ENCODE measurements around the gene CADM1. TPM values are rescaled to one million over a fixed set of nuclear protein-coding genes. Genes with fewer than 3 reads are reported as not detected.

Gene CADM1
- total RNA-seq, 2 donors from 2014 or later: 2.5 to 5.5 TPM

GRCh38 chr11:115306689-115307088 is 197.5 kb downstream of the CADM1 start:
- no peak for DNase-seq (ENCODE audit: low spot score)
- intact Hi-C loops (cut with DNase I): no loop called here

GRCh38 chr11:115304774-115305472 is 199.3 kb downstream of the CADM1 start:
- DNase-seq (ENCODE audit: low spot score): no peak
- intact Hi-C loops (cut with DNase I): no loop called here

- intact Hi-C loops (cut with DNase I): no loop called here
- no peak for DNase-seq (ENCODE audit: low spot score)
These were observed 200.2 kb downstream of the CADM1 start for GRCh38 chr11:115303929-115304531.

DNA sequence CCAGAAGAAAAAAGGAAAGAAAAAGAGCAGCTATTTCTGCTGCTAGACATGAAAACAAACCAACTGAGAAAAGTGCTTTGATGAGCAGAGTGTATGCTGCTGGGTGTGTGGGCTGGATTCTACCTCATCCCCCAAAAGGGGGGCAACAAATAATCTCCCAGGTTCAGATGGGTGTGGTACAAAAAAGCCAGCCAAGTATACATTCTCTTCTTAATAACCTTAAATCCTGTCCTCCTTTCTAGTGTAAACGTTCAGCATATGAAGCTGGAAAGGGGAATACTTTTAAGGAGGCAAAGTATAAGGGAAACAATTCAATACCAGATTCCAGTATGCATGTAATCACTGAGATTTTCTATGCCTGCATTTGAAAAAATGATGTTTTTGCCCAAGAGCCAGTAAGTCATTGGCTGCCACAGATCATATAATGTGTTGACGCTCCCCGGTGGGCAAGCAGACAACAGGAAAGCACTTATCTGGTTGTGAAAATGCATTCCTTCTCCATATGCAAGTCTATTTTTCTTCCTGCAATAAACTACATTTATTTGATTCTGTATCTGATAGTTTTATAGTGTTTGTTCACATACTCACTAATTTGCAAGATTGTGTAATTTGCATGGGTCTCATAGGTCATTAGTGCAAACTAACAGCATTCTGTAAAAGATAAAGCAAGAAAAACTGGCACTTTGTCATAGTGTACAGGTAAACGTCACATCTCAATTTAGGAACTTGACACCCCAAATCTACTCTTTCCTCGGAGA is 201.1 kb downstream of the CADM1 start:
- intact Hi-C loops (cut with DNase I): no loop called here
- DNase-seq (ENCODE audit: low spot score): no peak

DNA sequence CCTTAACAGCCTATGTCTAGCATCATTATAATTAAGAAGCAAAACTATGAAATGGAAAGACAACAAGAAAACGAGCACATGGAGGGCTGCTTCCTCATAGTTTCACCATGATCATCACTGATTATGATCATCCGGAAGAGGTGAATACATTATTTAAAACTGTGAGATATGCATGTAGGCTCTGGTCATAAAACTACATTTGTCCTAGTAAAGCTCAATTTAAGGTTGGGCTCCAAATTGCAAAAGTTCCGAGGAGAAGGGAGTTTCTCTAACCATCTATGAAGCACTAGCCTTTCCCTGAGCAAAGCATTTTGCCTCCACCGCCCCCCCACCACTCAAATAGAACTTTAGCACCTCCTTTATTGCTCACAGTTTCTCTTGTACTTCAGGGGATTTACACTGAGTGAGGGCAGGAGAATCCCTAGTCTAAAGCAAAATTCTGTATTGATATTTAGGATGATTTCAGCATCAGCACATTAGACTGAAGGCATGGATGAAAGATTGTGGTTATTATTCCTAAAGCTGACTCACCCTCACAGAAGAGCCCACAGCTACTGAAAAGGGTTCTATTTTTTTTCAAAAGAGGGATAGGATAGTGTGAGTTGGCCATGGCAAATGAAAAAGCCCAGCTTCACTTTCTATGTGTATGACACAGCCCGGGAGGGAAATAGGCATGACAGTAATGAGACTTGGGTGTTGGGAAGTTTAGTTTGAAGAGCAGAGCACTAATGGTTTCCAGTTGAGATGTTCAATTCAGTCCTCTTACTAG is 203.4 kb downstream of the CADM1 start:
- no peak for DNase-seq (ENCODE audit: low spot score)
- intact Hi-C loops (cut with DNase I): no loop called here

- DNase-seq (ENCODE audit: low spot score): no peak
- intact Hi-C loops (cut with DNase I): no loop called here
These were observed 205.8 kb downstream of the CADM1 start for GRCh38 chr11:115298300-115299012.

DNA sequence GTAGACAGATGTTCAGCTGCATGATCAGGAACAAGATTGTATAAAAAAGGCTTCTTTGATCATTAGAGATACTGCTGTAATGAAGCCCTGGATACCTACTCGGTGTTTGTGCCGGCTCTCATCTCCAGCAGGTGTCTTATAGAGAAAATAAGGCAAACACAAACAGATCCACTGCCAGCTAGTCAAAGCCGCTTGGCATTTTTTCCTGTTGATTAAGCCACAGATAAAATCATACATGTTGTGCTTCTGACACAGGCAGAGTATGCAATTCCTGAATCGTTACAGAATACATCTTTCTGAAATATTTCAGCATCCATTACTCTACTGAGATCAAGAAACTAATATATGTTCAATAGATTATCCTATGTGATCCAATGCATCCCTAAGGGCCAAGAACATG is 206.9 kb downstream of the CADM1 start:
- DNase-seq (ENCODE audit: low spot score): no peak
- intact Hi-C loops (cut with DNase I): no loop called here

GRCh38 chr11:115291325-115291724 is 212.9 kb downstream of the CADM1 start:
- DNase-seq (ENCODE audit: low spot score): no peak
- intact Hi-C loops (cut with DNase I): no loop called here

DNA sequence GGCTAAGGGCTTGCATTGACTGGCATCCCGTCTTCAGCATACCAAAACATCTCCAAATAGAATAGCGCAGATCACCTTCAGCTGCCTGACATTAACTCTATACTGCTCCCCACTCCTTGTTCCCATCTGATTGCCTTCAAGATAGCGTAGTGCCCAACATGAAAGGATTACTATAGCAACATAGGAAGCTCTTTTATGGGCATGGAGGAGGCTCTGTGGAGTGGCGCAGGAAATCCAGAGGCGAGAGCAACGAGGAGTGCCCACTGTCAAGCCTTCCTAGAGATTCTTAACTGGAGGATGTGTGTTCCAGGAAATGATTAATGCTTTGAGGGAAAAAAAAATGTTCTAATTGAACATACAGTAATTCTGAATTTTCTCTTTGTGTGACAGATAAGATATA is 213.3 kb downstream of the CADM1 start:
- intact Hi-C loops (cut with DNase I): no loop called here

DNA sequence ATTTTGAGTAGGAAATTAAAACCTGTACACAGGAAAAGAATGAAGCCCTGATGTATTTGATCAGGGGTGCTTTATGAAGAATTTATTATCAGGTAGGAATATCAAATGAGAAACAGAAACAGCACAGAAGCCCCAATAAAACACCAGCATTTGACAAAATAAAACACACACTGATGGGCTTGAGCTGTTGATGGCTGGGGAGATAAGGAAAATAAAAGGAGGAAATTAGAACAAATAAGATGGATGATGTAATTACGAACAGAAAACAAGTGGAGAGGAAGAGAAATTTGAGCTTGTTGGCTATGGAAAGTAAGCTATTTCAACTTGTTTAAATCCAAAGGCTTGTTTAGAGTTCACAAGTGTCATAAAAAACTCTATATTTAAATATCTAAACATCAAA is 213.7 kb downstream of the CADM1 start:
- no peak for DNase-seq (ENCODE audit: low spot score)
- intact Hi-C loops (cut with DNase I): no loop called here

More for the DNA sequence above, 213.3 kb downstream of the CADM1 start:
- DNase-seq (ENCODE audit: low spot score): no peak

DNA sequence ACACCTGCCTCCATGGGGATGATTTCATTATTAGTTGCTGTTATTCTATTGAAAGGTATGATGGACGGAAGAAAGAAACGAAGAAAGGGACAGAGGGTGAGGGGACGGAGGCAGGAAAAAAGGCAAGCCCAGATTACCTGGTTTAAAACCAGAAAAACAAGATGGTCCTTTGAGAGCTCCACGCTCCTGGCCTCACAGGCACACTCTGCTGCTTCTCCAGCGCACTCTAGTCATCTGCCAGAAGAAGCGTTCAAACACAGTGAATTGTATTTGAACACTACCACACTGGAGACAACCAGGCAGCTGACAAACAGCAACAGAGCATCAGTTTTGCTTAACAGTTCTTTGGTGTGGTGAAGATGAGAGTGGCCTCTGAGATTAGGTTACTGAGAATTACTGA is 216.9 kb downstream of the CADM1 start:
- no peak for DNase-seq (ENCODE audit: low spot score)
- intact Hi-C loops (cut with DNase I): no loop called here

- intact Hi-C loops (cut with DNase I): no loop called here
- DNase-seq (ENCODE audit: low spot score): no peak
These were observed 217.6 kb downstream of the CADM1 start for GRCh38 chr11:115286614-115287013.

DNA sequence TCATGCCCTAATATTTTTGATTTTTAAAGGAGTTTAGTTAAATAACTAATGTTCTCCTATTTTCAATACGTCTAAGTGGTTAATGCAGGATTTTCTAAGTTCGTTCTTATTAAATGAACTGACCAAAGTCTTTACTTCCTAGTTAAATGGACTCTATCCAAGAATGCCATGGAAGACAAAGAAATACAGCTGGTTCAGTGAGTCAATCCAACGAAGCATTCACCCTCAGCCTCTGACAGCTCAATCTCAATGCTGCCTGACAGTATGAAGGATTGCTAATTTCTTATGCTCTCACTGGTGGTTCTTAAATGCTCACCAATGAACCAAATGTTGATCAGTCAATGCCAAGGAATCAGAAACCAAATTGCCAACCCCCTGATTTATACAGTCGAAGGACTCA is 219.4 kb downstream of the CADM1 start:
- intact Hi-C loops (cut with DNase I): no loop called here
- no peak for DNase-seq (ENCODE audit: low spot score)

DNA sequence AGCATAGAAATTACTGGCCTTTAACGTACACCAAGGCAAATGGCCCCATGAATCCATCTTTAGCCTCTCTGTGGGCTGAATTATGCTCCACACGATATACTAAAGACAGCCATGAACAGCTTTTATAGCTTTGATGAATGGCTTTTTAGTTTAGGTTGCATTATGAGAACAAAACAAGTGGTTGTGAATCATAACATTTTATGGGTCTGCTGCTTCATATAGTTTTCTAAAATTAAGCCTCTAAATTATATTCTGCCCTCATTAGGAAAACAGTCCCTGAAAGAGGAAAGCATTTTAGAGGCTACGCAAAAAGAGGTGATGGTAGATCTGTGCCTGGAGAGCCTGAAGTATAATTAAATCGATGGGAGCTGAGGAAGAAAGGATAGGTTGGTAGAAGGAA is 221.3 kb downstream of the CADM1 start:
- intact Hi-C loops (cut with DNase I): no loop called here
- no peak for DNase-seq (ENCODE audit: low spot score)

GRCh38 chr11:115280775-115281174 is 223.4 kb downstream of the CADM1 start:
- intact Hi-C loops (cut with DNase I): no loop called here
- no peak for DNase-seq (ENCODE audit: low spot score)

- intact Hi-C loops (cut with DNase I): no loop called here
- no peak for DNase-seq (ENCODE audit: low spot score)
These were observed 224.1 kb downstream of the CADM1 start for GRCh38 chr11:115279813-115280761.

DNA sequence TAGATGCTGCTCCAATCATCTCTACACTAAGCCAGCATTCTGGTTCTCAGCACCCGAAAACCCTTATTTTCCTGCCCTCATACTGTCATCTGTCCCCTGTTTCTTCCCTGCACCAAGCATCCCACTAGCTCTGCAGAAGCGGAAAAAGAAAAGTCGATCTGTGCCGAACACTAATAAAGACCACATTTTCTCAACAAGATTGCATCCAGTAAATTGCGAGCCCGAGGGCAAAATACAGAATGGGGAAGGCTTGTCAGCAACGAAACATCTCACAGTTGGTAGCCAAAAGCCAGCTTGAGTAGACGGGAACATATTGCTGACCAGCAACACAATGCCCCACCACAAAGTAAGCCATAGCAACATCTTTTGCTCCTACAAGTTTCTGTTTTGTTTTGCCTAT is 227.4 kb downstream of the CADM1 start:
- intact Hi-C loops (cut with DNase I): no loop called here
- no peak for DNase-seq (ENCODE audit: low spot score)

DNA sequence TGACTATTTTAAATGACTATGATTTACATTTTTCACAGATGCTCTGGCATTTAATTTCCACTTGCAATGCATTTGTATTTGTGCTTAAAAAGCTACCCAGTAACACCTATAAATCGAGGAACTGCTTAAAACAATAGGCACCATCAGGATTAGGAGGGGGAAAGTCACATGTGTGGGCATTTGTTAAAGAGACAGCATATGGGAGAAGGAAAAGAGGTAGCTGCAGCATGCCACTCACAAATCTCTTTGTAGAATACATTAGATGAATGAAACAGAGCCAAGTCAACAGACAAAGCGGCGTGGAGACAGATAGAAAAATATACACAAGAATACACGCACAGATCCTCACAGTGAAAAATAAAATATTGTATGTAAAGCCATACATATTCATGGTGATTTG is 228.0 kb downstream of the CADM1 start:
- intact Hi-C loops (cut with DNase I): no loop called here
- no peak for DNase-seq (ENCODE audit: low spot score)

All from posterior vena cava (tissue), 2 donors.